Left lung (tissue), 10 donors: ENCODE measurements around the gene TMEM30A. TPM values are rescaled to one million over a fixed set of nuclear protein-coding genes. Genes with fewer than 3 reads are reported as not detected.

Source experiments
- ATAC-seq: fragments of 200-7000 bp; cut with Tn5 transposase; one replicate; pipeline ENCODE4 v1.9.1; 2020; ENCODE audit warnings: moderate library complexity
- DNase-seq, 4 donors: peaks; one replicate each; pipeline ENCODE4 v3.0.0-alpha.2; 2013 to 2020
- H3K27ac ChIP-seq, 2 donors: fragments of 200-600 bp; sonication (generic) in 1 of 2; one replicate each; pipeline versions ENCODE4 v1.5.0 to v1.8.0; 2020 to 2021
- H3K27me3 ChIP-seq, 2 donors: fragments of 200-600 bp; sonication (generic) in 1 of 2; one replicate each; pipeline versions ENCODE4 v1.5.0 to v1.8.0; 2020 to 2021
- H3K36me3 ChIP-seq, 2 donors: fragments of 200-600 bp; sonication (generic) in 1 of 2; one replicate each; pipeline versions ENCODE4 v1.5.0 to v1.8.0; 2020 to 2021
- H3K4me1 ChIP-seq, 2 donors: fragments of 200-600 bp; one replicate each; pipeline ENCODE4 v1.8.0; 2021
- H3K4me3 ChIP-seq, 2 donors: fragments of 200-600 bp; sonication (generic) in 1 of 2; one replicate each; pipeline versions ENCODE4 v1.5.0 to v1.8.0; 2020 to 2021; ENCODE audit warnings: mild to moderate bottlenecking in 1 of 2
- H3K9me3 ChIP-seq, 2 donors: fragments of 200-600 bp; sonication (generic) in 1 of 2; one replicate each; pipeline versions ENCODE4 v1.5.0 to v1.8.0; 2020 to 2021
- CTCF ChIP-seq, 2 donors: fragments of 200-600 bp; sonication (generic) in 1 of 2; IDR thresholded peaks; one replicate each; pipeline versions ENCODE4 v1.5.0 to v1.8.0; 2021; ENCODE audit warnings: antibody characterized with exemption in 2 of 2
- intact Hi-C, 2 donors: fragments of 100-400 bp; cut with DNase I; formaldehyde crosslinking; loops; one replicate each; pipeline versions ENCODE4 v1.11.2 to v1.14.2; 2022
- polyA plus RNA-seq, 6 donors: library from polyadenylated mRNA; unstranded; fragments of 120-200 nt; gene quantifications; one replicate each; pipeline ENCODE4 v1.2.1, GENCODE V29; 2013; ENCODE audit not compliant: insufficient read length in 6 of 6
- total RNA-seq, 2 donors: library from RNA; stranded (reverse); fragmentation: NEBNext Ultra II Directional; extraction: Animal tissue kit (Norgen Biotek cat#: 25700); gene quantifications; one replicate each; pipeline ENCODE4 v1.2.1, GENCODE V29; 2021
- donor health status: DM: no; HTN: yes; CAD: no.
- donor health status: DM: no; HTN: no; CAD: no.

Gene TMEM30A
- total and polyA plus RNA-seq, 8 donors = 135 to 193 (median 160) TPM

GRCh38 chr6:75236630-75237029 lies 48.0 kb downstream of the TMEM30A start:
- H3K27ac ChIP-seq = no peak overlapping the region
- peaks cover 0 to 12% of the 10 kb centered on the region in 2 donors for H3K4me1 ChIP-seq
- no peak for DNase-seq
- peaks cover 0 to 55% of the 10 kb centered on the region in 2 donors for H3K36me3 ChIP-seq
- H3K9me3 ChIP-seq = no peaks in the 10 kb centered on the region
- H3K27me3 ChIP-seq = no peaks in the 10 kb centered on the region
- H3K4me3 ChIP-seq = no peak overlapping the region
- ATAC-seq = no peak
- intact Hi-C loops = no loop called here
- no peak for TF ChIP-seq CTCF (IDR thresholded peaks at IDR 0.05)

GRCh38 chr6:75235271-75235670 lies 49.3 kb downstream of the TMEM30A start:
- Histone ChIP-seq H3K4me3 (no peak overlapping the region), H3K4me1 (no peaks in the 10 kb centered on the region), H3K27me3 (no peaks in the 10 kb centered on the region), H3K9me3 (no peaks in the 10 kb centered on the region), H3K36me3 (peaks cover 0 to 46% of the 10 kb centered on the region in 2 donors), H3K27ac (no peak overlapping the region)
- TF ChIP-seq CTCF (IDR thresholded peaks at IDR 0.05) = no peak
- ATAC-seq = no peak
- DNase-seq = no peak
- intact Hi-C loops = no loop called here

GRCh38 chr6:75234126-75234865 lies 50.3 kb downstream of the TMEM30A start:
- DNase-seq = no peak
- TF ChIP-seq CTCF (IDR thresholded peaks at IDR 0.05) = no peak
- no peaks in the 10 kb centered on the region for H3K9me3 ChIP-seq
- no peak overlapping the region for H3K4me3 ChIP-seq
- H3K27me3 ChIP-seq = no peaks in the 10 kb centered on the region
- no peaks in the 10 kb centered on the region for H3K4me1 ChIP-seq
- H3K27ac ChIP-seq = no peak overlapping the region
- intact Hi-C loops = no loop called here
- ATAC-seq = no peak
- H3K36me3 ChIP-seq = peaks cover 0 to 36% of the 10 kb centered on the region in 2 donors

DNA sequence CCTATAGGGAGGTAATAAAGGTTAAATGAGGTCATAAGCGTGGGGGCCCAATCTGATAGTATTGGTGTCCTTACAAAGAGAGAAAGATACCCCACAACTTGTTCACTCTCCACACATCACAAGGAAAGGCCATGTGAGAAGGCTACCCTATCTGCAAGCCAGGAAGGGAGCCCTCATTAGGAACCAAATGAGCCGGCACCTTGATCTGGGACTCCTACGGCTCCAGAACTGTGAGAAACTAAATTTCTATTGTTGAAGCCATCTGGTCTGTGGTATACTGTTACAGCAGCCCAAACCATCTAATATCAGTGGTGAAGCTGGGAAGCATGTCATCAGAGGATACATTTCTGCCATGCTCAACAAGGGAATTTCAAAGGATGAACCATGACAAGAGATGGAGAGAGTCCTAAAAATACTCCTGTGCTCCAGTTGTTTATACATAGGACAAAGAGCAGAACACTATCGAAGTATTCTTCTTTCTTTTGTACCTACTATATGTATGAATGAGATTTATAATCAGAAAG lies 51.4 kb downstream of the TMEM30A start:
- no peaks in the 10 kb centered on the region for H3K4me1 ChIP-seq
- no peaks in the 10 kb centered on the region for H3K9me3 ChIP-seq
- H3K27ac ChIP-seq = no peak overlapping the region
- intact Hi-C loops = no loop called here
- H3K27me3 ChIP-seq = no peaks in the 10 kb centered on the region
- TF ChIP-seq CTCF (IDR thresholded peaks at IDR 0.05) = no peak
- peaks cover 0 to 25% of the 10 kb centered on the region in 2 donors for H3K36me3 ChIP-seq
- no peak for DNase-seq
- no peak overlapping the region for H3K4me3 ChIP-seq
- ATAC-seq = no peak

GRCh38 chr6:75230484-75231325 lies 53.9 kb downstream of the TMEM30A start:
- DNase-seq (no peak), ATAC-seq (peak; percentile 91)
- Histone ChIP-seq H3K36me3 (peaks cover 0 to 1% of the 10 kb centered on the region in 2 donors), H3K9me3 (no peaks in the 10 kb centered on the region), H3K4me1 (no peaks in the 10 kb centered on the region), H3K4me3 (no peak overlapping the region), H3K27ac (no peak overlapping the region), H3K27me3 (no peaks in the 10 kb centered on the region)
- intact Hi-C loops = no loop called here
- TF ChIP-seq CTCF (IDR thresholded peaks at IDR 0.05) = peak; percentile 67 to 74
